HEK293T (cell line): ENCODE measurements around the gene HOXD1.

Experiments
- ARNT ChIP-seq: fragments of 450-650 bp; IDR thresholded peaks from 2 replicates; pipeline ENCODE4 v1.6.1; 2017; ENCODE audit warnings: mild to moderate bottlenecking
- BHLHE40 ChIP-seq: fragments of 450-650 bp; IDR thresholded peaks from 2 replicates; pipeline ENCODE4 v1.6.1; 2016; ENCODE audit warnings: mild to moderate bottlenecking, moderate library complexity, borderline replicate concordance
- CTBP1 ChIP-seq: fragments of 450-650 bp; IDR thresholded peaks from 2 replicates; pipeline ENCODE4 v1.6.1; 2016; ENCODE audit warnings: borderline replicate concordance
- ELF4 ChIP-seq: fragments of 450-650 bp; IDR thresholded peaks from 2 replicates; pipeline ENCODE4 v1.6.1; 2017; ENCODE audit warnings: antibody characterized with exemption
- FOXA1 ChIP-seq: fragments of 450-650 bp; IDR thresholded peaks from 2 replicates; pipeline ENCODE4 v1.6.1; 2016; ENCODE audit warnings: mild to moderate bottlenecking
- FOXK2 ChIP-seq: fragments of 450-650 bp; IDR thresholded peaks from 2 replicates; pipeline ENCODE4 v1.6.1; 2016; ENCODE audit warnings: mild to moderate bottlenecking
- FOXM1 ChIP-seq: fragments of 450-650 bp; IDR thresholded peaks from 2 replicates; pipeline ENCODE4 v1.6.1; 2017; ENCODE audit warnings: mild to moderate bottlenecking, borderline replicate concordance
- HDGF ChIP-seq: fragments of 450-650 bp; IDR thresholded peaks from 2 replicates; pipeline ENCODE4 v1.6.1; 2017; ENCODE audit warnings: antibody characterized with exemption, borderline replicate concordance
- L3MBTL2 ChIP-seq: fragments of 450-650 bp; conservative IDR thresholded peaks from 2 replicates; pipeline ENCODE4 v1.6.1; 2016; ENCODE audit warnings: mild to moderate bottlenecking
- SUZ12 ChIP-seq: fragments of 450-650 bp; IDR thresholded peaks from 2 replicates; pipeline ENCODE4 v1.6.1; 2016; ENCODE audit warnings: mild to moderate bottlenecking
- TARDBP ChIP-seq: fragments of 450-650 bp; IDR thresholded peaks from 2 replicates; pipeline ENCODE4 v1.6.1; 2016
- ZNF384 ChIP-seq: fragments of 450-650 bp; IDR thresholded peaks from 2 replicates; pipeline ENCODE4 v1.6.1; 2016

DNA sequence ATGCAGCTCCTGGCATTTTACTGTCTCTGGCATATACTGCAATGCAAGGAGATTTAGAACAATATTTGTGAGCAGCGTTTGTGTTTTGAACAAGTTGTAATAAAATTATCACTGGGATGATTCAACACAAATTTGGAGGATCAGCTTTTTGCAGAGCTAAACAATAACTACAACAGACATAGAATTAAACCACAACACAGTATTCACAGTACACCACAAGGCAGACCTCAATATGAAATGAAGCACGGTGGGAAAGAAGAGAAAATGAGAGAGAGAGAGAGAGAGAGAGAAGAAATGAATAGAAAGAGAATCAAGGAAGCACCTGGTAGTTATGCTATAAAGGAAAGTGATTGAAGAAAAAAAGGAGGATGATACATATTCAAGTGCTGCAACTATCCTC is 39.4 kb downstream of the HOXD1 start:
- TF ChIP-seq FOXA1 (no peak), ELF4 (no peak), ARNT (no peak), BHLHE40 (no peak), FOXM1 (no peak), CTBP1 (no peak), FOXK2 (no peak), HDGF (no peak), TARDBP (no peak), ZNF384 (no peak), L3MBTL2 (no peak), SUZ12 (no peak)
